ENCODE data around the gene LHFPL6. TPM values are rescaled to one million over a fixed set of nuclear protein-coding genes. Genes with fewer than 3 reads are reported as not detected.

The LHFPL6 gene
- total and polyA plus RNA-seq, 10 of the 15 experiments (the other 5 are each of a cell fraction or from before 2014, with no cell fraction given) = 0.11 to 4.6 (median 0.41) TPM

DNA sequence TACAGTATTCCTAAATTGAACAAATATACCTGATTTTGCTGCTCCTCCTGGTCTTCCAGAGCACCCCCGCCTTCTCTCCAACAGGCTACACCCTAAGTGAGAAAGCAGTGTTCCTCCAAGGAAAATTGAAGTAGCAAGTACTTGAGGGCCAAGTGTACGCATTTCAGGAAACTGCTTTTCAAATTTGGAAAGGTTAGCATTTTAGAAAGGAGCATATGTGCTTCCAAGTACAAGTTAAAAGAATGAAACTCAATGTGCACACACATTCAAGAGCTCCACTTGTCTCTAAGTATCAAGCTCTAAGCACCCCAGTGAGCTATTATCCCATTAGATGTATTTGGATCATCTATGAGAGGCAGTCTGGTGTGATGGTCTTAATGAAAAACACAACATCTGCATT lies 25.8 kb downstream of the LHFPL6 start:
- no peaks in the 10 kb centered on the region for H4K20me1 ChIP-seq (ENCODE audit: control insufficient read depth, insufficient read depth)
- ChIA-PET SMC1A (ENCODE audit: uncharacterized antibody, unreplicated experiment) (interaction anchor here (0.7 to 1.5 kb wide), 4 partner anchors 9 to 65 kb away, joined by 3 to 4 read pairs (median 3); no protein-coding TSS in a partner anchor), RAD21 (ENCODE audit: unreplicated experiment) (interaction anchor here (2.6 kb wide), 1 partner anchor 35 kb away, joined by 6 read pairs; no protein-coding TSS in a partner anchor), CTCF (interaction anchor here (1.2 to 2.3 kb wide), 3 partner anchors 8 to 432 kb away, joined by 3 to 9 read pairs (median 4); no protein-coding TSS in a partner anchor), POLR2A (interaction anchor here (0.5 to 0.9 kb wide), 4 partner anchors 13 to 724 kb away, joined by 3 to 6 read pairs (median 4); no protein-coding TSS in a partner anchor)
- in situ Hi-C loops (cut with MboI) = no loop called here
- H3K27me3 ChIP-seq (replicated peaks in 1 of 2; ENCODE audit: control insufficient read depth in 2 of 2, insufficient read depth in 2 of 2, low read length in 1 of 2) = no peaks in the 10 kb centered on the region
- H3K27ac ChIP-seq (ENCODE audit: control insufficient read depth, insufficient read depth) = no peak overlapping the region
- no peak for TF ChIP-seq STAT1 (conservative IDR thresholded peaks at IDR 0.05)
- TF ChIP-seq ZNF274 (IDR thresholded peaks at IDR 0.05; ENCODE audit: insufficient read depth, insufficient read length) = no peak
- no peak for TF ChIP-seq CEBPB (IDR thresholded peaks at IDR 0.05; ENCODE audit: borderline replicate concordance in 1 of 2, low read depth in 2 of 2, low read length in 2 of 2)
- TF ChIP-seq, protein P1, sequence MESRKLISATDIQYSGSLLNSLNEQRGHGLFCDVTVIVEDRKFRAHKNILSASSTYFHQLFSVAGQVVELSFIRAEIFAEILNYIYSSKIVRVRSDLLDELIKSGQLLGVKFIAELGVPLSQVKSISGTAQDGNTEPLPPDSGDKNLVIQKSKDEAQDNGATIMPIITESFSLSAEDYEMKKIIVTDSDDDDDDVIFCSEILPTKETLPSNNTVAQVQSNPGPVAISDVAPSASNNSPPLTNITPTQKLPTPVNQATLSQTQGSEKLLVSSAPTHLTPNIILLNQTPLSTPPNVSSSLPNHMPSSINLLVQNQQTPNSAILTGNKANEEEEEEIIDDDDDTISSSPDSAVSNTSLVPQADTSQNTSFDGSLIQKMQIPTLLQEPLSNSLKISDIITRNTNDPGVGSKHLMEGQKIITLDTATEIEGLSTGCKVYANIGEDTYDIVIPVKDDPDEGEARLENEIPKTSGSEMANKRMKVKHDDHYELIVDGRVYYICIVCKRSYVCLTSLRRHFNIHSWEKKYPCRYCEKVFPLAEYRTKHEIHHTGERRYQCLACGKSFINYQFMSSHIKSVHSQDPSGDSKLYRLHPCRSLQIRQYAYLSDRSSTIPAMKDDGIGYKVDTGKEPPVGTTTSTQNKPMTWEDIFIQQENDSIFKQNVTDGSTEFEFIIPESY (IDR thresholded peaks at IDR 0.05) = no peak
- TF ChIP-seq RAD21 (IDR thresholded peaks at IDR 0.05; ENCODE audit: insufficient read depth, low read depth, low read length) = no peak
- BruUV-seq (replicated peaks) = no TSS peak
- no peaks in the 10 kb centered on the region for H3K9me3 ChIP-seq (replicated peaks; ENCODE audit: control insufficient read depth, insufficient read depth, low read length)
- no peak overlapping the region for H3K4me2 ChIP-seq (ENCODE audit: control insufficient read depth, insufficient read depth)
- no peak overlapping the region for H3K9ac ChIP-seq (ENCODE audit: control insufficient read depth, insufficient read depth, low read length)
- DNase-seq (ENCODE audit: low read depth, low spot score) = no peak
- no peak overlapping the region for H3K4me3 ChIP-seq
- FAIRE-seq = no peak
- H3K79me2 ChIP-seq (ENCODE audit: control insufficient read depth, insufficient read depth, low read length) = no peaks in the 10 kb centered on the region
- no peak overlapping the region for H2AFZ ChIP-seq (ENCODE audit: control insufficient read depth, low read depth, low read length)
- H3K4me1 ChIP-seq (ENCODE audit: control insufficient read depth, insufficient read depth, low read length) = no peaks in the 10 kb centered on the region
- no peaks in the 10 kb centered on the region for H3K36me3 ChIP-seq (ENCODE audit: control insufficient read depth in 2 of 2, insufficient read depth in 2 of 2, low read length in 1 of 2)
- WGBS (ENCODE audit: insufficient coverage, insufficient replicate concordance, low lambda C conversion rate, missing lambda C conversion rate) = 56% methylated on average over 2 of the region's 2 CpGs
- ATAC-seq = no peak
- intact Hi-C loops (cut with micrococcal nuclease; ENCODE audit: unreplicated experiment) = no loop called here
